Astrocyte (in vitro differentiated cells and primary cell): ENCODE results near the gene SLC25A41. TPM values are rescaled to one million over a fixed set of nuclear protein-coding genes. Genes with fewer than 3 reads are reported as not detected.

Experiments used
- DNase-seq: peaks from one replicate; pipeline ENCODE4 v3.0.0-alpha.2; 2010; ENCODE audit warnings: low read depth
- FAIRE-seq: peaks from 2 replicates; lab custom pipeline; 2011; peaks lifted over from hg19 to GRCh38; lab: Jason Lieb, UNC
- H2AFZ ChIP-seq: 2 replicates; pipeline ENCODE4 v1.6.0; 2012; ENCODE audit warnings: low read depth, low read length, inconsistent platforms
- H3K27ac ChIP-seq: 2 replicates; pipeline ENCODE4 v1.5.1; 2011; ENCODE audit warnings: low read depth, low read length, inconsistent platforms
- H3K27me3 ChIP-seq: 2 replicates; pipeline ENCODE4 v1.6.0; 2011; ENCODE audit warnings: low read length, inconsistent platforms; ENCODE audit not compliant: insufficient read depth
- H3K36me3 ChIP-seq: 2 replicates; pipeline ENCODE4 v1.5.1; 2011; ENCODE audit warnings: low read length, inconsistent platforms; ENCODE audit not compliant: insufficient read depth
- H3K4me1 ChIP-seq: 2 replicates; pipeline ENCODE4 v1.5.1; 2011; ENCODE audit warnings: low read length, inconsistent platforms; ENCODE audit not compliant: insufficient read depth
- H3K4me2 ChIP-seq: 2 replicates; pipeline ENCODE4 v1.6.0; 2012; ENCODE audit warnings: low read length, inconsistent platforms
- H3K4me3 ChIP-seq: 2 replicates; pipeline ENCODE4 v1.5.1; 2011; ENCODE audit warnings: low read depth, mild to moderate bottlenecking, low read length, inconsistent platforms; ENCODE audit not compliant: insufficient read depth
- H3K79me2 ChIP-seq: 2 replicates; pipeline ENCODE4 v1.6.0; 2012; ENCODE audit warnings: mild to moderate bottlenecking, low read length, inconsistent platforms; ENCODE audit not compliant: insufficient read depth
- H3K9ac ChIP-seq: 2 replicates; pipeline ENCODE4 v1.6.0; 2012; ENCODE audit warnings: mild to moderate bottlenecking, low read length, inconsistent platforms
- H3K9me3 ChIP-seq: 2 replicates; pipeline ENCODE4 v1.5.1; 2012; ENCODE audit warnings: low read depth, mild to moderate bottlenecking, low read length, inconsistent platforms; ENCODE audit not compliant: insufficient read depth
- H4K20me1 ChIP-seq: 2 replicates; pipeline ENCODE4 v1.6.0; 2012; ENCODE audit warnings: low read length, inconsistent platforms; ENCODE audit not compliant: insufficient read depth
- H3K27ac Mint-ChIP-seq: one replicate; pipeline ENCODE4 v1.8.0; 2021; ENCODE audit warnings: mild to moderate bottlenecking, mixed read lengths; ENCODE audit not compliant: unreplicated experiment
- H3K27me3 Mint-ChIP-seq: one replicate; pipeline ENCODE4 v1.8.0; 2021; ENCODE audit warnings: low read depth, mixed read lengths; ENCODE audit not compliant: unreplicated experiment
- H3K36me3 Mint-ChIP-seq: one replicate; pipeline ENCODE4 v1.8.0; 2021; ENCODE audit warnings: low read depth, mixed read lengths; ENCODE audit not compliant: unreplicated experiment
- H3K4me1 Mint-ChIP-seq: one replicate; pipeline ENCODE4 v1.8.0; 2021; ENCODE audit warnings: low read depth, mixed read lengths; ENCODE audit not compliant: unreplicated experiment
- H3K4me3 Mint-ChIP-seq: one replicate; pipeline ENCODE4 v1.8.0; 2021; ENCODE audit warnings: mild to moderate bottlenecking, moderate library complexity, mixed read lengths; ENCODE audit not compliant: unreplicated experiment
- H3K9me3 Mint-ChIP-seq: one replicate; pipeline ENCODE4 v1.8.0; 2021; ENCODE audit warnings: mild to moderate bottlenecking, mixed read lengths; ENCODE audit not compliant: unreplicated experiment
- CTCF ChIP-seq: IDR thresholded peaks from 2 replicates; pipeline ENCODE4 v1.5.1; 2011; ENCODE audit warnings: low read depth, mild to moderate bottlenecking, inconsistent platforms, low read length, moderate library complexity; ENCODE audit not compliant: insufficient read depth
- EZH2 ChIP-seq: IDR thresholded peaks from 2 replicates; pipeline ENCODE4 v1.6.1; 2012; ENCODE audit warnings: mild to moderate bottlenecking, low read length, inconsistent platforms; ENCODE audit not compliant: insufficient read depth
- total RNA-seq: library from RNA; stranded (reverse); gene quantifications from 2 replicates; pipeline ENCODE4 v1.2.1, GENCODE V29; 2021

SLC25A41 gene
- total RNA-seq, 1 donor from 2014 or later: 0.75 TPM

GRCh38 chr19:6465663-6466062 lies 32.1 kb upstream of the SLC25A41 start:
- H3K27ac Mint-ChIP-seq: no peak overlapping the region
- Histone ChIP-seq H3K36me3 (no peaks in the 10 kb centered on the region), H3K9me3 (no peaks in the 10 kb centered on the region), H3K27me3 (peaks cover 20% of the 10 kb centered on the region), H2AFZ (no peak overlapping the region), H3K9ac (no peak overlapping the region), H3K4me2 (no peak overlapping the region), H3K79me2 (no peaks in the 10 kb centered on the region), H4K20me1 (no peaks in the 10 kb centered on the region), H3K4me3 (no peak overlapping the region), H3K4me1 (no peaks in the 10 kb centered on the region), H3K27ac (no peak overlapping the region)
- no peak for FAIRE-seq
- no peaks in the 10 kb centered on the region for H3K4me1 Mint-ChIP-seq
- no peak overlapping the region for H3K4me3 Mint-ChIP-seq
- no peaks in the 10 kb centered on the region for H3K36me3 Mint-ChIP-seq
- peaks cover 29% of the 10 kb centered on the region for H3K27me3 Mint-ChIP-seq
- DNase-seq: no peak
- no peaks in the 10 kb centered on the region for H3K9me3 Mint-ChIP-seq
- no peak for TF ChIP-seq EZH2
- no peak for TF ChIP-seq CTCF

GRCh38 chr19:6465006-6465405 lies 31.4 kb upstream of the SLC25A41 start:
- Histone ChIP-seq H3K4me2 (no peak overlapping the region), H3K27me3 (peaks cover 17% of the 10 kb centered on the region), H2AFZ (no peak overlapping the region), H3K9ac (no peak overlapping the region), H3K36me3 (no peaks in the 10 kb centered on the region), H3K27ac (no peak overlapping the region), H4K20me1 (no peaks in the 10 kb centered on the region), H3K4me1 (no peaks in the 10 kb centered on the region), H3K79me2 (no peaks in the 10 kb centered on the region), H3K4me3 (no peak overlapping the region), H3K9me3 (no peaks in the 10 kb centered on the region)
- Mint-ChIP-seq H3K27me3 (peaks cover 29% of the 10 kb centered on the region), H3K4me3 (peak overlapping the region; percentile 65), H3K27ac (no peak overlapping the region), H3K9me3 (no peaks in the 10 kb centered on the region), H3K36me3 (no peaks in the 10 kb centered on the region), H3K4me1 (no peaks in the 10 kb centered on the region)
- TF ChIP-seq EZH2 (no peak), CTCF (no peak)
- DNase-seq (no peak), FAIRE-seq (no peak)

GRCh38 chr19:6464070-6464873 lies 30.7 kb upstream of the SLC25A41 start, which contains the start of gene CRB3:
Gene CRB3, plus strand, starts transcription at chr19:6464271. Its CDS starts 431 bp downstream, at chr19:6464702.
- Mint-ChIP-seq H3K4me3 (peak within 1 kb of the TSS; percentile 65), H3K36me3 (no peaks in the 10 kb centered on the region), H3K4me1 (no peaks in the 10 kb centered on the region), H3K9me3 (no peaks in the 10 kb centered on the region), H3K27ac (no peak within 1 kb of the TSS), H3K27me3 (peaks cover 28% of the 10 kb centered on the region)
- FAIRE-seq (no peak), DNase-seq (no peak)
- H3K27ac ChIP-seq: no peak within 1 kb of the TSS
- H3K79me2 ChIP-seq: no peaks in the 10 kb centered on the region
- no peak within 1 kb of the TSS for H3K4me3 ChIP-seq
- no peak within 1 kb of the TSS for H2AFZ ChIP-seq
- TF ChIP-seq EZH2 (peak; percentile 74), CTCF (no peak)
- H3K4me2 ChIP-seq: no peak within 1 kb of the TSS
- H4K20me1 ChIP-seq: no peaks in the 10 kb centered on the region
- no peak within 1 kb of the TSS for H3K9ac ChIP-seq
- H3K27me3 ChIP-seq: peaks cover 16% of the 10 kb centered on the region
- H3K36me3 ChIP-seq: no peaks in the 10 kb centered on the region
- peaks cover 6% of the 10 kb centered on the region for H3K4me1 ChIP-seq
- no peaks in the 10 kb centered on the region for H3K9me3 ChIP-seq
